Measurements from ENCODE around the gene LZTS2. TPM values are rescaled to one million over a fixed set of nuclear protein-coding genes. Genes with fewer than 3 reads are reported as not detected.
A peak's percentile ranks its signal among the peaks of the same experiment; 100 is the strongest.
"Not testable (repeated sequence)": the region's sequence is repeated elsewhere in the genome, so short reads cannot be mapped to it uniquely, and the experiment has no call there.

LZTS2 gene
- total RNA-seq, 1 experiment from 2014 or later, result 11.3 TPM

DNA sequence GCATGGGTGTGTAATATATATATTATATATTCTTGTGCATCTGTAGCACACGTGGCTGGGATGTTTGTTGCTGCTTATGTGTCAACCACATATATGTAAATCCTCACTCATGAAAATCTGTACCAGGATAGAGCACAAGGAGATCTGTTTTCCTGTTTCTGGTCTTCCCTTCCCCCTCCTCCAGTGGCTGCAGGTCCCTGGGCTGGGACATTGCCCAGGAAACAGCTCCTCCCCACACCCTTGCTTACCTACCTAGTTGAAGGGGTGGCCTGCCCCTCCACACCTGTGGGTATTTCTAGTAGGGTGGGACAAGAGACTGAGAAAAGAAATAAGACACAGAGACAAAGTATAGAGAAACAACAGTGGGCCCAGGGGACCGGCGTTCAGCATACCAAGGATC, 33.7 kb downstream of the LZTS2 start:
- Histone ChIP-seq H3K9me3 (ENCODE audit: low read length) (no peaks in the 10 kb centered on the region), H4K20me1 (ENCODE audit: insufficient read depth, low read depth, low read length) (0 out of 2 replicates have a peak, but pooled peaks cover 4% of the 10 kb centered on the region), H3K4me3 (ENCODE audit: low read length) (no peak overlapping the region), H3K36me3 (ENCODE audit: insufficient read depth, low read length) (no peaks in the 10 kb centered on the region), H3K9me2 (replicated peaks; ENCODE audit: insufficient read depth, low read length) (no peaks in the 10 kb centered on the region), H3K4me1 (ENCODE audit: low read length) (peaks cover 29% of the 10 kb centered on the region), H3K9ac (ENCODE audit: low read length) (no peak overlapping the region), H3K27ac (ENCODE audit: low read length) (no peak overlapping the region), H3K27me3 (ENCODE audit: low read length) (no peaks in the 10 kb centered on the region), H2AFZ (ENCODE audit: low read length) (no peak overlapping the region), H3K79me2 (ENCODE audit: low read length) (no peaks in the 10 kb centered on the region), H3K4me2 (ENCODE audit: low read depth, low read length, poor library complexity, severe bottlenecking) (peak overlapping the region; percentile 95)
- no peak for DNase-seq

DNA sequence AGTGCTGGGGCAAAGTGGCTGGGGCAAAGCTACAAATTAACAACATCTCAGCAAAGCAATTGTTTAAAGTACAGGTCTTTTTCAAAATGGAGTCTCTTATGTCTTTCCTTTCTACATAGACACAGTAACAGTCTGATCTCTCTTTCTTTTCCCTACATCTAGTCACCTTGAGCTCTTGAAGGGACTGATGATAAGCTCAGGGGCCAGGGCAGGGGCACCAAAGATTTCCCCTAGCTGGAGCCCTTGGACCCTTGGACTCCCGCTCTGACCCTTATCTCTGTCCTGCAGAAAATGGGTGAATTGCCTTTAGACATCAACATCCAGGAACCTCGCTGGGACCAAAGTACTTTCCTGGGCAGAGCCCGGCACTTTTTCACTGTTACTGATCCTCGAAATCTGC, 34.8 kb downstream of the LZTS2 start:
- not testable (repeated sequence) for H3K27ac ChIP-seq (ENCODE audit: low read length); H3K9ac ChIP-seq (ENCODE audit: low read length); H3K4me2 ChIP-seq (ENCODE audit: low read depth, low read length, poor library complexity, severe bottlenecking); H3K9me3 ChIP-seq (ENCODE audit: low read length); DNase-seq; H4K20me1 ChIP-seq (ENCODE audit: insufficient read depth, low read depth, low read length); H2AFZ ChIP-seq (ENCODE audit: low read length); H3K79me2 ChIP-seq (ENCODE audit: low read length); H3K9me2 ChIP-seq (replicated peaks; ENCODE audit: insufficient read depth, low read length); H3K4me3 ChIP-seq (ENCODE audit: low read length); H3K27me3 ChIP-seq (ENCODE audit: low read length); H3K36me3 ChIP-seq (ENCODE audit: insufficient read depth, low read length)
- H3K4me1 ChIP-seq (ENCODE audit: low read length), result peaks cover 25% of the 10 kb centered on the region

DNA sequence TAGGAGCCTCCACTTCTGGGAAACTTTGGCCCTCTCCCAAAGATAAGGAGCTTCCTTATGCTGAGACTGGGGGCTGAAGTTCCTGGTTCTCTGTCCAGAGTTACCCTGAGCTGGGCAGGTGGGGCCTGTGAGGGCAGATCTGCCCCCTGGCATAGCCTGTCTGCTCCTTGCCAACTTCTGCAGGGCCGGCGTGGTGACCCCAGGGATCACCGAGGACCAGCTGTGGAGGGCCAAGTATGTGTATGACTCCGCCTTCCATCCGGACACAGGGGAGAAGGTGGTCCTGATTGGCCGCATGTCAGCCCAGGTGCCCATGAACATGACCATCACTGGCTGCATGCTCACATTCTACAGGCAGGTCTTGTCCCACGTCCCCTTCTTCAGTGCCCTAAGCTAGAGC, 35.7 kb downstream of the LZTS2 start:
- Histone ChIP-seq H3K9me3 (ENCODE audit: low read length) (no peaks in the 10 kb centered on the region), H2AFZ (ENCODE audit: low read length) (no peak overlapping the region), H3K36me3 (ENCODE audit: insufficient read depth, low read length) (no peaks in the 10 kb centered on the region), H3K9ac (ENCODE audit: low read length) (no peak overlapping the region), H3K4me3 (ENCODE audit: low read length) (no peak overlapping the region), H3K27me3 (ENCODE audit: low read length) (no peaks in the 10 kb centered on the region), H3K27ac (ENCODE audit: low read length) (no peak overlapping the region), H3K9me2 (replicated peaks; ENCODE audit: insufficient read depth, low read length) (no peaks in the 10 kb centered on the region), H4K20me1 (ENCODE audit: insufficient read depth, low read depth, low read length) (0 out of 2 replicates have a peak, but pooled peaks cover under 1% of the 10 kb centered on the region), H3K4me2 (ENCODE audit: low read depth, low read length, poor library complexity, severe bottlenecking) (no peak overlapping the region), H3K79me2 (ENCODE audit: low read length) (no peaks in the 10 kb centered on the region), H3K4me1 (ENCODE audit: low read length) (peaks cover 25% of the 10 kb centered on the region)
- no peak for DNase-seq

DNA sequence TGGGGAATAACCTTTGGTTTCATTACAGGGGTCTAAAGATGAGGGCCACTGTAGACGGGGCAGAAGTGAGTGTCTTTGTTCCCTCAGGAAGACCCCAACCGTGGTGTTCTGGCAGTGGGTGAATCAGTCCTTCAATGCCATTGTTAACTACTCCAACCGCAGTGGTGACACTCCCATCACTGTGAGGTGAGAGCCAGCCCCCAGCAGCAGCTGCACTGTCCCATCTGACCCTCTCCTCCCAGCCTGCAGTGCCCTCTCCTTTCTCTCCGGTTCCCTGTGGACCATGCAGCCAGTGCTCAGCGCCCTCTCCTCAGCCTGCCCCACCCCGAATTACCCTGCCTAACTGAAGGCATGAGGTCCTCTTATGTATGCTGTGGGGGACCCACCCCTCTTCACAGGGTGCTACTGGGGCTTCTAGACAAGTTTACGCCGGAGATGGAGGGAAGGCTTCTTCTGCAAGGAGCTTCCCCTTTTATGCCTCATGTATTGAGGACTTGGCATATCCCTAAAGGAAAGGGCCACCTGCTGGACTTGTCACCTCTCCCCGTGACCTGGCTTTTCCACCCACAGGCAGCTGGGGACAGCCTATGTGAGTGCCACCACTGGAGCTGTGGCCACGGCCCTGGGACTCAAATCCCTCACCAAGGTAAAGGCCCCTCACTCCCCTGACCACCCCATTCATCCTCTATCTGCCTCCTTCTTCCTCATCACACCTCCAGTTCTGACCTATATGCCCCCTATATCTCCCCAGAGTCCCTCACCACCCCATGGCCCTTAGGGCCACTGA, 36.5 kb downstream of the LZTS2 start:
- Histone ChIP-seq H3K9me2 (replicated peaks; ENCODE audit: insufficient read depth, low read length) (no peaks in the 10 kb centered on the region), H3K4me3 (ENCODE audit: low read length) (no peak overlapping the region), H3K4me1 (ENCODE audit: low read length) (peaks cover 18% of the 10 kb centered on the region), H3K36me3 (ENCODE audit: insufficient read depth, low read length) (no peaks in the 10 kb centered on the region), H4K20me1 (ENCODE audit: insufficient read depth, low read depth, low read length) (no peaks in the 10 kb centered on the region), H3K79me2 (ENCODE audit: low read length) (no peaks in the 10 kb centered on the region), H2AFZ (ENCODE audit: low read length) (no peak overlapping the region), H3K9ac (ENCODE audit: low read length) (no peak overlapping the region), H3K4me2 (ENCODE audit: low read depth, low read length, poor library complexity, severe bottlenecking) (no peak overlapping the region), H3K27me3 (ENCODE audit: low read length) (no peaks in the 10 kb centered on the region), H3K9me3 (ENCODE audit: low read length) (no peaks in the 10 kb centered on the region), H3K27ac (ENCODE audit: low read length) (no peak overlapping the region)
- DNase-seq, result no peak

DNA sequence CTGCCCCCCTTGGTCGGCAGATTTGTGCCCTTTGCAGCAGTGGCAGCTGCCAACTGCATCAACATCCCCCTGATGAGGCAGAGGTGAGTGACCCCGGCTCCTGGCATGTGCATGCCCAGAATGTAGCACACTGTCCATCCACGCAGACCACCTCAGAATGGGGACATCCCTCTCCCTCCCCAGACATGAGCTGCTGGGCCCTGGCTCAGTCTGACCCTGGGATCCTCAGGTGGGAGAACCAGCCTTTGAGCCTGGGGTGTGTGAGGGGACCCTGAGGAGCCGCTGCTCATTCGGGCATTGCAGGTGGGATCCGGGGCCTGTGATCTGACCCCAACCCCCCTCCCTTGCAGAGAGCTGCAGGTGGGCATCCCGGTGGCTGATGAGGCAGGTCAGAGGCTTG, 37.1 kb downstream of the LZTS2 start:
- Histone ChIP-seq H3K9me3 (ENCODE audit: low read length) (no peaks in the 10 kb centered on the region), H3K36me3 (ENCODE audit: insufficient read depth, low read length) (no peaks in the 10 kb centered on the region), H3K4me1 (ENCODE audit: low read length) (peaks cover 15% of the 10 kb centered on the region), H3K9me2 (replicated peaks; ENCODE audit: insufficient read depth, low read length) (no peaks in the 10 kb centered on the region), H2AFZ (ENCODE audit: low read length) (no peak overlapping the region), H3K27ac (ENCODE audit: low read length) (no peak overlapping the region), H4K20me1 (ENCODE audit: insufficient read depth, low read depth, low read length) (no peaks in the 10 kb centered on the region), H3K4me3 (ENCODE audit: low read length) (no peak overlapping the region), H3K9ac (ENCODE audit: low read length) (no peak overlapping the region), H3K4me2 (ENCODE audit: low read depth, low read length, poor library complexity, severe bottlenecking) (no peak overlapping the region), H3K79me2 (ENCODE audit: low read length) (no peaks in the 10 kb centered on the region), H3K27me3 (ENCODE audit: low read length) (no peaks in the 10 kb centered on the region)
- no peak for DNase-seq

DNA sequence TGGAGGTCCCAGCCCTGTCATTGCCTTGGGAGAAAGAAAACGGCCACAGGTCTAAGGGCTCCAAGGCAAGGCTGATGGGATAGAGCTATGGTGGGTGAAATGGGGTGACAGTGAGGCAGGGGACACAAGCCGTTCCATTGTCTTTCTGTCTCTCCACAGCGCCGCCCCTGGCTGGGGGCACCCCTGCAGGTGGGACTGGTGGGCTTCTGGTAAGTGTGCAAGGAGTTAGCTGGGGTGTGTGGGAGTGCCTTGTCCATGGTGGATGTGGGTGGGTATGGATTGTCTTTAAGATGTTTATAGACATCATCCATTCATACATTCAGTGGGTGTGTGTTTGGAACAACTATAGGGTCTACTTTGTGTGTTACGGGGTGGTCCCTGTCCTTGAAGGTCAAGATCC, 38.9 kb downstream of the LZTS2 start:
- DNase-seq, result no peak
- no peak overlapping the region for H3K4me2 ChIP-seq (ENCODE audit: low read depth, low read length, poor library complexity, severe bottlenecking)
- H3K9ac ChIP-seq (ENCODE audit: low read length), result no peak overlapping the region
- H3K79me2 ChIP-seq (ENCODE audit: low read length), result no peaks in the 10 kb centered on the region
- no peak overlapping the region for H3K4me3 ChIP-seq (ENCODE audit: low read length)
- H3K27me3 ChIP-seq (ENCODE audit: low read length), result no peaks in the 10 kb centered on the region
- H4K20me1 ChIP-seq (ENCODE audit: insufficient read depth, low read depth, low read length), result no peaks in the 10 kb centered on the region
- H2AFZ ChIP-seq (ENCODE audit: low read length), result no peak overlapping the region
- peaks cover 19% of the 10 kb centered on the region for H3K4me1 ChIP-seq (ENCODE audit: low read length)
- H3K27ac ChIP-seq (ENCODE audit: low read length), result no peak overlapping the region
- no peaks in the 10 kb centered on the region for H3K9me2 ChIP-seq (replicated peaks; ENCODE audit: insufficient read depth, low read length)
- no peaks in the 10 kb centered on the region for H3K9me3 ChIP-seq (ENCODE audit: low read length)
- H3K36me3 ChIP-seq (ENCODE audit: insufficient read depth, low read length), result no peaks in the 10 kb centered on the region

DNA sequence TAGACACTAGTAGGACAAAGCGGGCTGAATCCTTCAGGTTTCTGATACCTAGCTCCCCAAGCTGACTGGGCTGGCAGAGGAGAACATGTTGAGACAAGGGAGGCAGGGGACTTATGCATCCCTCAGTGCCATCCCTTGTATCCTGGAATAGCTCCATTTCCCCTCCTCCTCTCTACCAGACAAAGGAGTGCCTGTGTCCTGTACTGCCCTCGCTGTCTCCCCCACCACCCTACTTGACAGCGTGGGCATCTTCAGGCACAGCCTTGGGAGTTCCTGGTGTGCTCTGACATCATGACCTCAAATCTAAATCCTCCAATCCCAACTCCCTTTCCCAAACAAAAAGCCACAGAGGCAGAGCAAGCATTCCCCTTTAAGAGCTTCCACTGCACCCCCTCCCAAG, 40.5 kb downstream of the LZTS2 start:
- Histone ChIP-seq H3K4me1 (ENCODE audit: low read length) (peaks cover 22% of the 10 kb centered on the region), H2AFZ (ENCODE audit: low read length) (no peak overlapping the region), H4K20me1 (ENCODE audit: insufficient read depth, low read depth, low read length) (no peaks in the 10 kb centered on the region), H3K9me3 (ENCODE audit: low read length) (no peaks in the 10 kb centered on the region), H3K36me3 (ENCODE audit: insufficient read depth, low read length) (no peaks in the 10 kb centered on the region), H3K79me2 (ENCODE audit: low read length) (no peaks in the 10 kb centered on the region), H3K27me3 (ENCODE audit: low read length) (no peaks in the 10 kb centered on the region), H3K9me2 (replicated peaks; ENCODE audit: insufficient read depth, low read length) (no peaks in the 10 kb centered on the region), H3K9ac (ENCODE audit: low read length) (no peak overlapping the region), H3K27ac (ENCODE audit: low read length) (no peak overlapping the region), H3K4me2 (ENCODE audit: low read depth, low read length, poor library complexity, severe bottlenecking) (no peak overlapping the region), H3K4me3 (ENCODE audit: low read length) (no peak overlapping the region)
- DNase-seq, result no peak

DNA sequence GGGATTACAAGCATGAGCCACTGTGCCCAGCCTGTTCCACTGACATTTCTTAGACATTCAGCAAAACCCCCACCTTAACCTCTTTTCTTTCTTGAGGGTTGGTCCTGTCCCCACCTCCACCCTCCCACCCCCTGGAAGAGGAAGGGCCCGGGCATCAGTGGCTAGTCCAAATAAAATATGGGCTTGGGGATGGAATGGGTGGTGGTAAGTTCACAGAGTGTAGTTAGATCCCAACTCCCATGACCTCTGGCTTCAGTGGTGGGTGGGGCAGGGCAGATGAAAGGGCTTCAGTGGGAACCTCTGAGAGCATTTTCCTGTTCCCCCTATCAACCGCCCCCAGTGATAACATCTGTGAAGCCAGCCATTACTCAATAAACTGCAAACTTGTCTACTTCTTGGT, 41.2 kb downstream of the LZTS2 start:
- Histone ChIP-seq H4K20me1 (ENCODE audit: insufficient read depth, low read depth, low read length) (no peaks in the 10 kb centered on the region), H3K4me1 (ENCODE audit: low read length) (peaks cover 22% of the 10 kb centered on the region), H3K4me2 (ENCODE audit: low read depth, low read length, poor library complexity, severe bottlenecking) (no peak overlapping the region), H2AFZ (ENCODE audit: low read length) (no peak overlapping the region), H3K4me3 (ENCODE audit: low read length) (no peak overlapping the region), H3K27ac (ENCODE audit: low read length) (no peak overlapping the region), H3K79me2 (ENCODE audit: low read length) (no peaks in the 10 kb centered on the region), H3K9me3 (ENCODE audit: low read length) (no peaks in the 10 kb centered on the region), H3K27me3 (ENCODE audit: low read length) (no peaks in the 10 kb centered on the region), H3K9me2 (replicated peaks; ENCODE audit: insufficient read depth, low read length) (no peaks in the 10 kb centered on the region), H3K36me3 (ENCODE audit: insufficient read depth, low read length) (no peaks in the 10 kb centered on the region), H3K9ac (ENCODE audit: low read length) (no peak overlapping the region)
- DNase-seq, result no peak
